GM21515 (cell line): Measurements from ENCODE around the gene PDE6B.

Experiments
- ATAC-seq: cut with Tn5 transposase; IDR thresholded peaks from one replicate; pipeline ENCODE4 v1.9.1; 2021; ENCODE audit not compliant: unreplicated experiment

PDE6B gene

DNA sequence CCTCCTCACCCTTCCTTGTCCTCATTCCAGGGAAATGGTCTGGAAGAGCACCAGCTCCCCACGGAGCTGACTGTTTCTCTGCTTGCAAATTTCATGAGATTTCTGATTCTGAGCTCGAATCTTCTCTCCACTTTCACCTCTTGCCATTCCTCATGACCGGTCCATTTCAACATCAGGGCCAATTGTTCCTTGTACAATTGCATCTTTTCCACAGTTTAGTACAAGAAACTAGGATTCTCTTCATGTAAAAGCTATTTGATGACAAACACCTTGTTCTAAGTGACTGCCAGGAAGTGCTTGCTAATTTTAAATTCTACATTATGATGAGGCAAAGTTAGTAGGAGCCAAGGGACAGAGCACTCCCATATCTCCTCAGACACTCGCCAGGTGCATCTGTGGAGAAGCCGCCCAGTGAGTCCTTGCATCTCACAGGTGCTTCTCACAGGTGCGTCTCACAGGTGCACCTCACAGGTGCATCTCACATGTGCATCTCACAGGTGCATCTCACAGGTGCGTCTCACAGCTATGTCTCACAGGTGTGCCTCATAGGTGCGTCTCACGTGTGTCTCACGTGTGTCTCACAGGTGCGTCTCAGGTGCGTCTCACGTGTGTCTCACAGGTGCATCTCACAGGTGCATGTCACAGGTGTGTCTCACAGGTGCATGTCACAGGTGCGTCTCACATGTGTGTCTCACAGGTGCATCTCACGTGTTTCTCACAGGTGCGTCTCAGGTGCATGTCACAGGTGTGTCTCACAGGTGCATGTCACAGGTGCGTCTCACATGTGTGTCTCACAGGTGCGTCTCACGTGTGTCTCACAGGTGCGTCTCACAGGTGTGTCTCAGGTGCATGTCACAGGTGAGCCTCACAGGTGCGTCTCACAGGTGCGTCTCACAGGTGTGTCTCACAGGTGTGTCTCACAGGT is 3.0 kb upstream of the PDE6B start:
- no peak for ATAC-seq

DNA sequence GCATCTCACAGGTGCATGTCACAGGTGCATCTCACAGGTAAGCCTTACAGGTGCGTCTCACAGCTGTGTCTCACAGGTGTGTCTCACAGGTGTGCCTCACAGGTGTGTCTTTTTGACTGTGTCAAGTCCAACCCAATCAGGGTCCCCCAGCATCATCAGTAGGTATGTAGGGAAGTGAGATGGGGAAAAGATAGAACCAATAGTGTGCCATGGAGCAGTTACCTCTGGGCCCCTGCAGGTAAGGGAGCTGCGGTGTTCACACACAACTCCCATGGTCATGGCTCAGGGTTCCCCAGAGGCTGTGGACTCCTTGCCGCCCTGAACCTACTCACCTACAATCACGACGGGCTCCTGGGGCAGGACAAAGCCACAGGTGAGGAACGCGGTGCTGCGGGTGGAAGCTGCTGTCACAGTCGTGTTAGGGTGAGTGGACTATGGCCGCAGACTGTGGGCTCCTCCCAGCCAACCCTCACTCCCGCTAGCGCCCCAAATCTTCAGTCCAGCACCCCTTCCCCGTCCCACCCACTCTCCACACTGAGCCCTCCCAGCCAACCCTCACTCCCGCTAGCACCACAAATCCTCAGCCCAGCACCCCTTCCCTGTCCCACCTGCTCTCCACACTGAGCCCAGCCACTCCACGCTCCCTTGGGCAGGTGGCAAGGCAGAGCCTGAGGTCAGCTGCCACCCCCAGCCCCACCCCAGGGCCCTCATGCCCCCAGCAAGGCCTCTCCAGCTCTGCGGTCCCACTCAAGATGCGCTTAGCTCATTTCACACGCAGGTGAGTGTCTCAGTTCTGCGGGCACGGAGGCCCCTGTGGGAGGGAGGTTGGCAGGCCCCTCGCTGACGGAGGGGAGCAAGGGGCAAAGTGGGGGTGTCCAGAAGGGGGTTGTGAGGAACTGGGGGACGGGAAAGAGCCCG is 2.1 kb upstream of the PDE6B start:
- ATAC-seq, result no peak

GRCh38 chr4:623914-624566 is 1.3 kb upstream of the PDE6B start:
- ATAC-seq, result no peak

- no peak for ATAC-seq
These were observed 323 bp downstream of the PDE6B start for GRCh38 chr4:625631-626161.

DNA sequence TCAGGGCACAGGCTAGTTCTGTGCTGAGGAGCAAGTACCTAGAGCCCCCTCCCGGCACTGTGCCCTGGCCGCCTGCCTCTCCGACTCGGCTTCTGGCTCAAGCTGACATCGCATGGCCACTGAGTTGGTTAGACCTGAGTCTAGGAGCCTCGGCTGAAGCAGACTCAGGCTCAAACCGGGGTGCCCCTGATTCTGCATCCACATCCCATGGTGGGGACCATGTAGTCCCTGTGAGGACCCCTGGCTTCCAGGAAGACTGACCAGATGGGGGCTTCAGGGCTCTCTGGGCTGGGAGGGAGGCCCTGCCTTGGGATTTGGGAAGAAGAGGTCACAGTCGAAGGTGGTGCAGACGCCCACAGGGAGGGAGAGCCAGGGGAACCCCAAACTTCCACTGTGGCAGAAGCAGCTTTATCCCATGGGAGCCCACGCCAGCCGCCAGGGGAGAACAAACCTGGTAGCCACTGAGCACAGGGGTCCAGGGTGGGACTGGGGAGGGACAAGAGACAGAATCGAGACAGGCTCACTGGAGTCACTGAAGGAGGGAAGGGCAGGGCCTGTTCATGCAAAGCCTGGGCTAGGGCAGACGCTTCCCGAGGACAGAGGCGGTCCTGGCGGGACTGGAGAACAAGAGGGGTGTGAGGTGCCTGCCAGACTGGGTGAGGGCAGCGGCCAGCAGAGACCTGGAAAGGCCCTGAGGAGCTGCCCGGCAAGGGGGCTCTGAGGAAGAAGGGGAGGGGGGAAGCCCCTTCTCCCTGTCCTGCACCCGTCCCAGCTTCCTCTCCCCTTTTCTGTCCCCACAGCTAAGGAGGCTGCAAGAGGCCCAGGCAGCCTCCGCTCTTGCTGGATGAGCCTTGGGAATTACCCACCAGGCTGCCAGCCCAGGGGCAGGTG is 1.1 kb downstream of the PDE6B start:
- ATAC-seq, result no peak

GRCh38 chr4:627347-628125 is 2.2 kb downstream of the PDE6B start:
- no peak for ATAC-seq

- ATAC-seq, result no peak
These were observed 3.0 kb downstream of the PDE6B start for GRCh38 chr4:628311-628741.

DNA sequence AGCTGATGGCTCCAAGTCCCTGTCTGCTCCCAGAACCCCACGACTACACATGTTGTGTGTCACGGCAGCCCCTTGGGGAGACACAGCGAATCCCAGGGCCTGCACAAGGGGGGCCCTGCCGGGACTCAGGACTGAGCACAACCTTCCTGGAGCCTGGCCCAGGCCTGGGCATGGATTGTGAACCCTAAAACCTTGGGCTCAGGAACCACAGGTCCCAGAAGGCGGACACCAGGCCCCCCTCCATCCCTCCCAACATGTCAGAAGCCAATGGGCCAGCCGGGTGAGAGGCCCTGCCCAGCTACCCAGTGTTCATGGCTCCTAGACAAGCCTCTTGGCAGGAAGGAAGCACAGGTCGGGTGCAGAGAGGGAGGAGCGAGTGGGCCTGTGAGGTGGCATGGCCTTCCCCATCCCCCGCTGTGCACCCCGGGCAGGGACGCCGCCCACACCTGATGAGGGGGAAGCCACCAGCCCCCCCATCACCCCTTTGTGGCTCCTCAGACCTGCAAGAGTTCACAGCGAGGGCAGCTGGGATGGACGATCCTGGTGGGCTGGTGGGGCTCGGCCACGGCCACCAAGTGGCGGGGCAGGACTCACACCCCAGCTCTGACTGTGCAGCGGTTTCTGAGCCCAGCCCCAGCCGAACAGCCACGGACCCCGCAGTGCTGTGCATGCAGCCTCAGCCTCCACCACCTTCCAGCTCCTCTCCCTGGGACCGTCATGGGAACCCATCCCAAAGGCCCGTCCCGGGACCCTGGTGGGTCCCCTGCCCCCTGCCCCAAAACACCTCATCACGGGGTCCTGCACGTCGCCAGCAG is 3.7 kb downstream of the PDE6B start:
- ATAC-seq, result no peak

DNA sequence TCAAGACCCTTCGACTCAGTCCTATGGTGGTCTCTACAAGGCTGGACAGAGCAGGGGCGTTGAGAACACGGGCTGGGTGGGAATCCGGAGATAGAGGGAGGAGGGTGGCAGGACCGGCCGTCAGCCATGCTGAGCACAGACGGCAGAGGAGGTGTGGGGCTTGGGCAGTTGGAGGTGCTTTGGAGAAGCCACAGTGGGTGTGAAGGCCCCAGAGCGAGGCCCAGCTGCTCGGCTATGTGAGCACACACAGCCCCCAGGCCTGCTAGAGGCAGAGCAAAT is 4.2 kb downstream of the PDE6B start:
- ATAC-seq, result no peak

- no peak for ATAC-seq
These were observed 4.7 kb downstream of the PDE6B start for GRCh38 chr4:629915-630641.

- no peak for ATAC-seq
These were observed 5.3 kb downstream of the PDE6B start for GRCh38 chr4:630656-631055.

- no peak for ATAC-seq
These were observed 6.9 kb downstream of the PDE6B start for GRCh38 chr4:632196-632790.

GRCh38 chr4:632926-633325 is 7.6 kb downstream of the PDE6B start:
- ATAC-seq, result no peak

DNA sequence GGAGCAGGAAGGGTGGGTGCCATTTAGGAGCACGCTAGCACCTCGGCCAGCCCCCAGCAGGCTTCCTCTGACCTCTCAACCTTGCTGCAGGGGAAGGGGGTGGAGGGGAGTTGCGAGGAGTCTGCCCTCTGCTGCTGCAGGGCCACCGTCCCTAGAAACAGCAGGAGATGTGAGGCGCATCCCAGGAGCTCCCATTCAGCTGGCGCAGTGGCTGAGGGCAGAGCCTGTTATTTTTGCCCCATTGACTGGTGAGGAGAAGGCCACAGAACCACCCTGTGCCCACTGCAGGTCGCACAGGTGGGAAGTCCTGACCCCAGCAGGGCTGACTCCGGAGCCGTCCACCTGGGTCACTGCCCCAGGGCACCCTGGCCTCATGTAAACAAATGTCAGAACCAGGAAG is 8.0 kb downstream of the PDE6B start:
- no peak for ATAC-seq

- ATAC-seq, result no peak
These were observed 8.7 kb downstream of the PDE6B start for GRCh38 chr4:633976-634598.

- no peak for ATAC-seq
These were observed 9.2 kb downstream of the PDE6B start for GRCh38 chr4:634599-634985.
